GM23338 (cell line): Measurements from ENCODE around the gene SLC16A2. TPM values are rescaled to one million over a fixed set of nuclear protein-coding genes. Genes with fewer than 3 reads are reported as not detected.

Source experiments
- ATAC-seq: fragments of 200-7000 bp; cut with Tn5 transposase; 3 replicates; pipeline ENCODE4 v1.9.1; 2020
- DNase-seq: peaks from one replicate; pipeline ENCODE4 v3.0.0-alpha.2; 2015; ENCODE audit warnings: low spot score
- H2AFZ ChIP-seq: fragments of 200-600 bp; sonication (generic); 2 replicates; pipeline ENCODE4 v1.8.0; 2016; ENCODE audit warnings: antibody characterized with exemption, mild to moderate bottlenecking, moderate library complexity
- H3F3A ChIP-seq: fragments of 200-600 bp; sonication (generic); replicated peaks from 2 replicates; pipeline ENCODE4 v1.8.0; 2017; ENCODE audit warnings: antibody characterized with exemption, mixed run types, low read depth
- H3K27ac ChIP-seq: fragments of 200-600 bp; sonication (generic); 2 replicates; pipeline ENCODE4 v1.6.1; 2016; ENCODE audit warnings: low read depth
- H3K27me3 ChIP-seq: fragments of 200-600 bp; sonication (generic); 2 replicates; pipeline ENCODE4 v1.8.0; 2016; ENCODE audit warnings: mild to moderate bottlenecking, mixed run types, moderate library complexity; ENCODE audit not compliant: insufficient read depth
- H3K36me3 ChIP-seq: fragments of 200-600 bp; sonication (generic); 2 replicates; pipeline ENCODE4 v1.8.0; 2016; ENCODE audit warnings: mild to moderate bottlenecking; ENCODE audit not compliant: insufficient read depth
- H3K4me1 ChIP-seq: fragments of 200-600 bp; sonication (generic); 2 replicates; pipeline ENCODE4 v1.8.0; 2016; ENCODE audit warnings: mild to moderate bottlenecking, moderate library complexity; ENCODE audit not compliant: insufficient read depth
- H3K4me2 ChIP-seq: fragments of 200-600 bp; sonication (generic); 2 replicates; pipeline ENCODE4 v1.7.1; 2017; ENCODE audit warnings: mixed run types
- H3K4me3 ChIP-seq: fragments of 200-600 bp; sonication (generic); 2 replicates; pipeline ENCODE4 v1.6.1; 2016; ENCODE audit warnings: mixed run types
- H3K79me2 ChIP-seq: fragments of 200-600 bp; sonication (generic); replicated peaks from 2 replicates; pipeline ENCODE4 v1.8.0; 2017; ENCODE audit warnings: mild to moderate bottlenecking; ENCODE audit not compliant: insufficient read depth
- H3K9me2 ChIP-seq: fragments of 200-600 bp; sonication (generic); 2 replicates; pipeline ENCODE4 v1.8.0; 2017; ENCODE audit not compliant: insufficient read depth
- H4K20me1 ChIP-seq: fragments of 200-600 bp; sonication (generic); replicated peaks from 2 replicates; pipeline ENCODE4 v1.8.0; 2017; ENCODE audit warnings: mild to moderate bottlenecking; ENCODE audit not compliant: insufficient read depth
- H3K27ac Mint-ChIP-seq: 2 replicates; pipeline ENCODE4 v1.8.0; 2020; ENCODE audit warnings: inconsistent platforms, mild to moderate bottlenecking, moderate library complexity, mixed read lengths
- H3K27me3 Mint-ChIP-seq: 3 replicates; pipeline ENCODE4 v1.8.0; 2022; ENCODE audit warnings: low read depth, mild to moderate bottlenecking, moderate library complexity, mixed read lengths, inconsistent platforms; ENCODE audit not compliant: insufficient read depth, poor library complexity
- H3K36me3 Mint-ChIP-seq: 3 replicates; pipeline ENCODE4 v1.8.0; 2021; ENCODE audit warnings: low read depth, mild to moderate bottlenecking, inconsistent platforms, moderate library complexity, mixed read lengths
- H3K4me1 Mint-ChIP-seq: 3 replicates; pipeline ENCODE4 v1.8.0; 2020; ENCODE audit warnings: mild to moderate bottlenecking, inconsistent platforms, mixed read lengths
- H3K4me3 Mint-ChIP-seq: 3 replicates; pipeline ENCODE4 v1.8.0; 2021; ENCODE audit warnings: moderate library complexity, mild to moderate bottlenecking, inconsistent platforms, mixed read lengths
- H3K9me3 Mint-ChIP-seq: 3 replicates; pipeline ENCODE4 v1.8.0; 2020; ENCODE audit warnings: moderate library complexity, mild to moderate bottlenecking, inconsistent platforms, mixed read lengths
- CREB1 ChIP-seq: fragments of 250-450 bp; sonication (Bioruptor Pico); IDR thresholded peaks from 2 replicates; pipeline ENCODE4 v1.5.0; 2020; ENCODE audit warnings: low read depth, mild to moderate bottlenecking, moderate library complexity
- polyA plus RNA-seq: library from polyadenylated mRNA; unstranded; fragments of >200 nt; fragmentation: Nextera tagmentation; extraction: Ambion mirVana; gene quantifications from 2 replicates; pipeline ENCODE4 v1.2.1, GENCODE V29; 2016
- total RNA-seq: library from RNA; depleted of rRNA; stranded (reverse); fragments of >200 nt; shearing (Covaris generic); gene quantifications from 2 replicates; pipeline ENCODE4 v1.2.3, GENCODE V29; 2014
- TF ChIP-seq, protein P1 (sequence below): IDR thresholded peaks from 2 replicates; pipeline ENCODE4 v1.6.1; 2016; ENCODE audit warnings: antibody characterized with exemption
- TF ChIP-seq, protein P2 (sequence below): fragments of 250-450 bp; sonication (Bioruptor Pico); IDR thresholded peaks from 2 replicates; pipeline ENCODE4 v1.5.0; 2020; ENCODE audit warnings: mild to moderate bottlenecking, moderate library complexity
- TF ChIP-seq, protein P3 (sequence below): IDR thresholded peaks from one replicate; pipeline ENCODE4 v1.6.1; 2018; ENCODE audit warnings: antibody characterized with exemption; ENCODE audit not compliant: unreplicated experiment

The SLC16A2 gene
- total and polyA plus RNA-seq, 2 experiments from 2014 or later = 11.1 to 27.9 TPM

DNA sequence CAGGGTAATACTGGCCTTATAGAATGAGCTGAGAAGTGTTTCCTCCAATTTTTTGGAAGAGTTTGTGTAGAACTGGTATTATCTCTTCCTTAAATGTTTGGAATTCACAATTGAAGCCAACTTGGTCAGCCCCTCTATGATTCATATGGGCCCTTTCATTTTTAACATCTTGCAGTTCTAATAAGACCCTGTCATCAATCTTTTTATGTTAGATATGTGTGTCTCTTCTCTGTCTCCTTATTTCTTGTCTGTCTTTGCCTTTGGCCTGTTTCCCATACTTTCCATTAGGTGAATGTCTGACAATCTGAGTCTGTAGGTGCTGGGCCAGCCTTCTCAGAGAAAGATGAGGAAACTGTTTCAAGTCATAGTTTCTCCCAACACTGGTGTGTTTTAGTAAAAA, 88.7 kb downstream of the SLC16A2 start:
- peaks cover 15% of the 10 kb centered on the region for H3K4me1 Mint-ChIP-seq
- no peaks in the 10 kb centered on the region; the same call in 2 of the 3 replicates for H3K9me3 Mint-ChIP-seq
- H3K79me2 ChIP-seq = no peaks in the 10 kb centered on the region
- no peak overlapping the region for H3K4me2 ChIP-seq
- peaks cover 10% of the 10 kb centered on the region for H3K4me1 ChIP-seq
- H3K4me3 ChIP-seq = no peak overlapping the region
- H4K20me1 ChIP-seq = no peaks in the 10 kb centered on the region
- DNase-seq (no peak), ATAC-seq (no peak)
- no peaks in the 10 kb centered on the region for H3F3A ChIP-seq
- no peaks in the 10 kb centered on the region for H3K36me3 ChIP-seq
- H2AFZ ChIP-seq = no peak overlapping the region
- H3K27me3 ChIP-seq = no peaks in the 10 kb centered on the region
- no peaks in the 10 kb centered on the region for H3K36me3 Mint-ChIP-seq
- no peak overlapping the region for H3K27ac Mint-ChIP-seq
- no peak overlapping the region for H3K27ac ChIP-seq
- TF ChIP-seq, protein P1, sequence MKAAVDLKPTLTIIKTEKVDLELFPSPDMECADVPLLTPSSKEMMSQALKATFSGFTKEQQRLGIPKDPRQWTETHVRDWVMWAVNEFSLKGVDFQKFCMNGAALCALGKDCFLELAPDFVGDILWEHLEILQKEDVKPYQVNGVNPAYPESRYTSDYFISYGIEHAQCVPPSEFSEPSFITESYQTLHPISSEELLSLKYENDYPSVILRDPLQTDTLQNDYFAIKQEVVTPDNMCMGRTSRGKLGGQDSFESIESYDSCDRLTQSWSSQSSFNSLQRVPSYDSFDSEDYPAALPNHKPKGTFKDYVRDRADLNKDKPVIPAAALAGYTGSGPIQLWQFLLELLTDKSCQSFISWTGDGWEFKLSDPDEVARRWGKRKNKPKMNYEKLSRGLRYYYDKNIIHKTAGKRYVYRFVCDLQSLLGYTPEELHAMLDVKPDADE = no peak
- H3K9me2 ChIP-seq = no peaks in the 10 kb centered on the region
- H3K4me3 Mint-ChIP-seq = no peak overlapping the region
- peaks cover 2% of the 10 kb centered on the region for H3K27me3 Mint-ChIP-seq

DNA sequence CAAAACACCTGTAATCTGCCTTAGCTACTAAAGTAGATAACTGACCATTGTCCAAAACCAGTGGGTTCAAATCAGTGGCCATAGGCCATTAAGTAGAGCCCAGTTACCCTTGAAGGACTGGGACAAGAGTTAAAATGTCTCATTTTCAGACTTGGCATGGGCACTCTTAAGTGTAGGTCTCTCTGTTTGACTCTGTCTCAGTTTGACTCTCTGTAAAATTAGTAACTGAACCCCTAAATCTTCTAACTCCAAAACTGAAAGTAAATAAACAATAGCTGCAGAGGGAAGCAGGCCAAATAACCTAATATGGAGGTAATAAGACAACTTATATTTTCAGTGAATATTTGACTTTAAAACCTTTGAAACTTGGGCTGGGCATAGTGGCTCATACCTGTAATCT, 89.1 kb downstream of the SLC16A2 start:
- no peak overlapping the region for H3K4me3 ChIP-seq
- no peak overlapping the region for H3K27ac Mint-ChIP-seq
- H3K9me3 Mint-ChIP-seq = peaks cover under 1% of the 10 kb centered on the region; the same call in 2 of the 3 replicates
- H3K36me3 ChIP-seq = no peaks in the 10 kb centered on the region
- no peaks in the 10 kb centered on the region for H3K9me2 ChIP-seq
- peaks cover 2% of the 10 kb centered on the region for H3K27me3 Mint-ChIP-seq
- no peaks in the 10 kb centered on the region for H3F3A ChIP-seq
- TF ChIP-seq, protein P2, sequence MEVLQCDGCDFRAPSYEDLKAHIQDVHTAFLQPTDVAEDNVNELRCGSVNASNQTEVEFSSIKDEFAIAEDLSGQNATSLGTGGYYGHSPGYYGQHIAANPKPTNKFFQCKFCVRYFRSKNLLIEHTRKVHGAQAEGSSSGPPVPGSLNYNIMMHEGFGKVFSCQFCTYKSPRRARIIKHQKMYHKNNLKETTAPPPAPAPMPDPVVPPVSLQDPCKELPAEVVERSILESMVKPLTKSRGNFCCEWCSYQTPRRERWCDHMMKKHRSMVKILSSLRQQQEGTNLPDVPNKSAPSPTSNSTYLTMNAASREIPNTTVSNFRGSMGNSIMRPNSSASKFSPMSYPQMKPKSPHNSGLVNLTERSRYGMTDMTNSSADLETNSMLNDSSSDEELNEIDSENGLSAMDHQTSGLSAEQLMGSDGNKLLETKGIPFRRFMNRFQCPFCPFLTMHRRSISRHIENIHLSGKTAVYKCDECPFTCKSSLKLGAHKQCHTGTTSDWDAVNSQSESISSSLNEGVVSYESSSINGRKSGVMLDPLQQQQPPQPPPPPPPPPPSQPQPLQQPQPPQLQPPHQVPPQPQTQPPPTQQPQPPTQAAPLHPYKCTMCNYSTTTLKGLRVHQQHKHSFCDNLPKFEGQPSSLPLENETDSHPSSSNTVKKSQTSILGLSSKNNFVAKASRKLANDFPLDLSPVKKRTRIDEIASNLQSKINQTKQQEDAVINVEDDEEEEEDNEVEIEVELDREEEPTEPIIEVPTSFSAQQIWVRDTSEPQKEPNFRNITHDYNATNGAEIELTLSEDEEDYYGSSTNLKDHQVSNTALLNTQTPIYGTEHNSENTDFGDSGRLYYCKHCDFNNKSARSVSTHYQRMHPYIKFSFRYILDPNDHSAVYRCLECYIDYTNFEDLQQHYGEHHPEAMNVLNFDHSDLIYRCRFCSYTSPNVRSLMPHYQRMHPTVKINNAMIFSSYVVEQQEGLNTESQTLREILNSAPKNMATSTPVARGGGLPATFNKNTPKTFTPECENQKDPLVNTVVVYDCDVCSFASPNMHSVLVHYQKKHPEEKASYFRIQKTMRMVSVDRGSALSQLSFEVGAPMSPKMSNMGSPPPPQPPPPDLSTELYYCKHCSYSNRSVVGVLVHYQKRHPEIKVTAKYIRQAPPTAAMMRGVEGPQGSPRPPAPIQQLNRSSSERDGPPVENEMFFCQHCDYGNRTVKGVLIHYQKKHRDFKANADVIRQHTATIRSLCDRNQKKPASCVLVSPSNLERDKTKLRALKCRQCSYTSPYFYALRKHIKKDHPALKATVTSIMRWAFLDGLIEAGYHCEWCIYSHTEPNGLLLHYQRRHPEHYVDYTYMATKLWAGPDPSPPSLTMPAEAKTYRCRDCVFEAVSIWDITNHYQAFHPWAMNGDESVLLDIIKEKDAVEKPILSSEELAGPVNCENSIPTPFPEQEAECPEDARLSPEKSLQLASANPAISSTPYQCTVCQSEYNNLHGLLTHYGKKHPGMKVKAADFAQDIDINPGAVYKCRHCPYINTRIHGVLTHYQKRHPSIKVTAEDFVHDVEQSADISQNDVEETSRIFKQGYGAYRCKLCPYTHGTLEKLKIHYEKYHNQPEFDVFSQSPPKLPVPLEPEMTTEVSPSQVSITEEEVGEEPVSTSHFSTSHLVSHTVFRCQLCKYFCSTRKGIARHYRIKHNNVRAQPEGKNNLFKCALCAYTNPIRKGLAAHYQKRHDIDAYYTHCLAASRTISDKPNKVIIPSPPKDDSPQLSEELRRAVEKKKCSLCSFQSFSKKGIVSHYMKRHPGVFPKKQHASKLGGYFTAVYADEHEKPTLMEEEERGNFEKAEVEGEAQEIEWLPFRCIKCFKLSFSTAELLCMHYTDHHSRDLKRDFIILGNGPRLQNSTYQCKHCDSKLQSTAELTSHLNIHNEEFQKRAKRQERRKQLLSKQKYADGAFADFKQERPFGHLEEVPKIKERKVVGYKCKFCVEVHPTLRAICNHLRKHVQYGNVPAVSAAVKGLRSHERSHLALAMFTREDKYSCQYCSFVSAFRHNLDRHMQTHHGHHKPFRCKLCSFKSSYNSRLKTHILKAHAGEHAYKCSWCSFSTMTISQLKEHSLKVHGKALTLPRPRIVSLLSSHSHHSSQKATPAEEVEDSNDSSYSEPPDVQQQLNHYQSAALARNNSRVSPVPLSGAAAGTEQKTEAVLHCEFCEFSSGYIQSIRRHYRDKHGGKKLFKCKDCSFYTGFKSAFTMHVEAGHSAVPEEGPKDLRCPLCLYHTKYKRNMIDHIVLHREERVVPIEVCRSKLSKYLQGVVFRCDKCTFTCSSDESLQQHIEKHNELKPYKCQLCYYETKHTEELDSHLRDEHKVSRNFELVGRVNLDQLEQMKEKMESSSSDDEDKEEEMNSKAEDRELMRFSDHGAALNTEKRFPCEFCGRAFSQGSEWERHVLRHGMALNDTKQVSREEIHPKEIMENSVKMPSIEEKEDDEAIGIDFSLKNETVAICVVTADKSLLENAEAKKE (CRISPR knock-in tag) = no peak
- TF ChIP-seq, protein P3, sequence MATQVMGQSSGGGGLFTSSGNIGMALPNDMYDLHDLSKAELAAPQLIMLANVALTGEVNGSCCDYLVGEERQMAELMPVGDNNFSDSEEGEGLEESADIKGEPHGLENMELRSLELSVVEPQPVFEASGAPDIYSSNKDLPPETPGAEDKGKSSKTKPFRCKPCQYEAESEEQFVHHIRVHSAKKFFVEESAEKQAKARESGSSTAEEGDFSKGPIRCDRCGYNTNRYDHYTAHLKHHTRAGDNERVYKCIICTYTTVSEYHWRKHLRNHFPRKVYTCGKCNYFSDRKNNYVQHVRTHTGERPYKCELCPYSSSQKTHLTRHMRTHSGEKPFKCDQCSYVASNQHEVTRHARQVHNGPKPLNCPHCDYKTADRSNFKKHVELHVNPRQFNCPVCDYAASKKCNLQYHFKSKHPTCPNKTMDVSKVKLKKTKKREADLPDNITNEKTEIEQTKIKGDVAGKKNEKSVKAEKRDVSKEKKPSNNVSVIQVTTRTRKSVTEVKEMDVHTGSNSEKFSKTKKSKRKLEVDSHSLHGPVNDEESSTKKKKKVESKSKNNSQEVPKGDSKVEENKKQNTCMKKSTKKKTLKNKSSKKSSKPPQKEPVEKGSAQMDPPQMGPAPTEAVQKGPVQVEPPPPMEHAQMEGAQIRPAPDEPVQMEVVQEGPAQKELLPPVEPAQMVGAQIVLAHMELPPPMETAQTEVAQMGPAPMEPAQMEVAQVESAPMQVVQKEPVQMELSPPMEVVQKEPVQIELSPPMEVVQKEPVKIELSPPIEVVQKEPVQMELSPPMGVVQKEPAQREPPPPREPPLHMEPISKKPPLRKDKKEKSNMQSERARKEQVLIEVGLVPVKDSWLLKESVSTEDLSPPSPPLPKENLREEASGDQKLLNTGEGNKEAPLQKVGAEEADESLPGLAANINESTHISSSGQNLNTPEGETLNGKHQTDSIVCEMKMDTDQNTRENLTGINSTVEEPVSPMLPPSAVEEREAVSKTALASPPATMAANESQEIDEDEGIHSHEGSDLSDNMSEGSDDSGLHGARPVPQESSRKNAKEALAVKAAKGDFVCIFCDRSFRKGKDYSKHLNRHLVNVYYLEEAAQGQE = no peak
- no peak for TF ChIP-seq CREB1 (CRISPR knock-in tag)
- no peak for ATAC-seq
- H4K20me1 ChIP-seq = no peaks in the 10 kb centered on the region
- H3K27me3 ChIP-seq = no peaks in the 10 kb centered on the region
- H3K36me3 Mint-ChIP-seq = no peaks in the 10 kb centered on the region
- H2AFZ ChIP-seq = no peak overlapping the region
- peaks cover 12% of the 10 kb centered on the region for H3K4me1 Mint-ChIP-seq
- no peaks in the 10 kb centered on the region for H3K79me2 ChIP-seq
- H3K4me3 Mint-ChIP-seq = no peak overlapping the region
- H3K27ac ChIP-seq = no peak overlapping the region
- DNase-seq = no peak
- no peak overlapping the region for H3K4me2 ChIP-seq
- H3K4me1 ChIP-seq = peaks cover 10% of the 10 kb centered on the region
